ENCODE results near the gene TCF4. TPM values are rescaled to one million over a fixed set of nuclear protein-coding genes. Genes with fewer than 3 reads are reported as not detected.

The TCF4 gene
- total and polyA plus RNA-seq, 10 donors, result 14.6 to 200 (median 153) TPM

DNA sequence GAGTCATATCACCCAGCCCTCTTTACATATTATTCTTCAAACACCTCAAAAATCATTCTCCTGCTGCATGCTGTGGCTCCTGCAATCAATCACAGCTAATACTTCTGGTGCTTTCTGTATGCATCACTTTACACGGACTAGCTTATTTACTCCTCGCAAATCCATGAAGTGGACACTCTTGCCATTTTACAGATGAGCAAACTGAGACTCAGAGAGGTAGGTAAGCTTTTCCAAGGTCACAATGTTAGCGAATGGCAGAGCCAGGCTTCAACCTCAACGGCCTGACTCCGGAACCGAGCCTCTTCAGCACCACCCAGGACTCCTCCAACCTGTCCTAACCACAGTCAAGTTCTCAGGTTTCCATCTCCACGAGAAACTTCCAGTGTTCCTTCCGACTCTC lies 36.8 kb downstream of the TCF4 start:
- intact Hi-C loops (cut with DNase I; ENCODE audit: low total_unique reads), result no loop called here
- WGBS, 5 donors, result 89 to 97% (median 92%) methylated on average over 8 of the region's 8 CpGs

DNA sequence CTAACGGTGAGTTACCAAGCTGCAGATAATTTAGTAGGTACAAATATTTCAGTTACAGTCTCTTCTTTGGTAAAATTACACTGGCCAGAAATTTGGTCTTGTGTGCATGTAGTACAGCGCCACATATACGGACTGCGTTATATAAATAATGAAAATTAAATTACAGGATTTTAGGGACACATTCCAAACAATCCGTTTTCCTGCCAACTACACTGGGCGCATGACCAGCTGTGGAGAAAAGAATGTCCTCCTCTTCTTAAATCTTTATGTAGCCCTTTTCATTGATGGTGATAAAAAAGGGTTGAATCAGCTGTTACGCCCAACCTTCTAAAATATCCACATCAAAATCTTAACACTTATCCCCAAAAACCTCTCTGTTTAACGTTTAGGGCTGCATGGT lies 37.5 kb downstream of the TCF4 start:
- 69 to 87% (median 86%) methylated on average over 8 of the region's 8 CpGs for WGBS, 5 donors
- no peak overlapping the region for H3K27ac ChIP-seq
- peaks cover 0 to 9% (median 0%) of the 10 kb centered on the region in 6 donors for H3K4me1 ChIP-seq
- no peak for DNase-seq
- TF ChIP-seq POLR2AphosphoS5 (IDR thresholded peaks at IDR 0.05) (no peak), POLR2A (IDR thresholded peaks at IDR 0.05) (no peak)
- TF ChIP-seq, protein P1, sequence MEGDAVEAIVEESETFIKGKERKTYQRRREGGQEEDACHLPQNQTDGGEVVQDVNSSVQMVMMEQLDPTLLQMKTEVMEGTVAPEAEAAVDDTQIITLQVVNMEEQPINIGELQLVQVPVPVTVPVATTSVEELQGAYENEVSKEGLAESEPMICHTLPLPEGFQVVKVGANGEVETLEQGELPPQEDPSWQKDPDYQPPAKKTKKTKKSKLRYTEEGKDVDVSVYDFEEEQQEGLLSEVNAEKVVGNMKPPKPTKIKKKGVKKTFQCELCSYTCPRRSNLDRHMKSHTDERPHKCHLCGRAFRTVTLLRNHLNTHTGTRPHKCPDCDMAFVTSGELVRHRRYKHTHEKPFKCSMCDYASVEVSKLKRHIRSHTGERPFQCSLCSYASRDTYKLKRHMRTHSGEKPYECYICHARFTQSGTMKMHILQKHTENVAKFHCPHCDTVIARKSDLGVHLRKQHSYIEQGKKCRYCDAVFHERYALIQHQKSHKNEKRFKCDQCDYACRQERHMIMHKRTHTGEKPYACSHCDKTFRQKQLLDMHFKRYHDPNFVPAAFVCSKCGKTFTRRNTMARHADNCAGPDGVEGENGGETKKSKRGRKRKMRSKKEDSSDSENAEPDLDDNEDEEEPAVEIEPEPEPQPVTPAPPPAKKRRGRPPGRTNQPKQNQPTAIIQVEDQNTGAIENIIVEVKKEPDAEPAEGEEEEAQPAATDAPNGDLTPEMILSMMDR (IDR thresholded peaks at IDR 0.05 in 8 of 11, conservative IDR thresholded peaks at IDR 0.05 in 3 of 11), result no peak
- intact Hi-C loops (cut with DNase I; ENCODE audit: low total_unique reads), result no loop called here
- no peaks in the 10 kb centered on the region for H3K36me3 ChIP-seq
- no peaks in the 10 kb centered on the region for H3K27me3 ChIP-seq (replicated peaks in 1 of 7)
- H3K9me3 ChIP-seq, result no peaks in the 10 kb centered on the region
- no peak overlapping the region for H3K4me3 ChIP-seq

More for the DNA sequence above, 36.8 kb downstream of the TCF4 start:
- no peak overlapping the region for H3K27ac ChIP-seq
- TF ChIP-seq, protein P1 (IDR thresholded peaks at IDR 0.05 in 8 of 11, conservative IDR thresholded peaks at IDR 0.05 in 3 of 11), result no peak
- no peak for TF ChIP-seq POLR2AphosphoS5 (IDR thresholded peaks at IDR 0.05)
- no peak for TF ChIP-seq POLR2A (IDR thresholded peaks at IDR 0.05)
- no peaks in the 10 kb centered on the region for H3K36me3 ChIP-seq
- H3K4me1 ChIP-seq, result peaks cover 0 to 9% (median 0%) of the 10 kb centered on the region in 6 donors
- H3K4me3 ChIP-seq, result no peak overlapping the region
- no peaks in the 10 kb centered on the region for H3K27me3 ChIP-seq (replicated peaks in 1 of 7)
- no peaks in the 10 kb centered on the region for H3K9me3 ChIP-seq
- DNase-seq, result no peak

DNA sequence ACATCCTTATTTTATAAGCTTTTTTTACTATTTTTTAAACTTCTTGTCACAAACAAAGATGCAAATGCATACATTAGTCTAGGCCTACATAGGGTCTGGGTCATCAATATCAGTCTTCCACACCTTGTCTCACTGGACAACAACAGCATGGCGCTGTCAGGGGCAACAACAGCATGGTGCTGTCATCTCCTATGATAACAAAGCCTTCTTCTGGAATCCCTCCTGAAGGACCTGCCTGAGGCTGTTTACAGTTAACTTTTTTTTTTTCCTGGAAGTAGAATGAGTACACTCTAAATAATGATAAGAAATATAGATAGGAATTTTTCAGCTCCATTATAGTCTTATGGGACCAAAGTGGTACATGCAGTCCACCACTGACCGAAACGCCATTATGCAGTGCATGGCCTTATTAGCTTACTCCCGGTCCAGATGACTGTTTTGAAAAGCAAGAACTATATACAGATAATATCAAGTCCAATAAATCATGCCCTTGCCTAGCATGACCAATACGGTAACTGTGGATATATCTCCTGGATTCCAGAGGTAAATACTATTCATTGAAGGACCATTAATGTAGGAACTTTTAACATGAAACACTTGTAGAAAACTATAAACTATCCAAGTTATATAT lies 38.4 kb downstream of the TCF4 start:
- H3K36me3 ChIP-seq, result no peaks in the 10 kb centered on the region
- WGBS, 5 donors, result 90 to 96% (median 94%) methylated on average over 5 of the region's 5 CpGs
- TF ChIP-seq, protein P1 (IDR thresholded peaks at IDR 0.05 in 8 of 11, conservative IDR thresholded peaks at IDR 0.05 in 3 of 11), result no peak
- TF ChIP-seq POLR2A (IDR thresholded peaks at IDR 0.05), result no peak
- TF ChIP-seq POLR2AphosphoS5 (IDR thresholded peaks at IDR 0.05), result no peak
- H3K27ac ChIP-seq, result no peak overlapping the region
- H3K4me3 ChIP-seq, result no peak overlapping the region
- DNase-seq, result no peak
- no peaks in the 10 kb centered on the region for H3K9me3 ChIP-seq
- no peaks in the 10 kb centered on the region for H3K27me3 ChIP-seq (replicated peaks in 1 of 7)
- intact Hi-C loops (cut with DNase I; ENCODE audit: low total_unique reads), result no loop called here
- H3K4me1 ChIP-seq, result peaks cover 0 to 9% (median 0%) of the 10 kb centered on the region in 6 donors

DNA sequence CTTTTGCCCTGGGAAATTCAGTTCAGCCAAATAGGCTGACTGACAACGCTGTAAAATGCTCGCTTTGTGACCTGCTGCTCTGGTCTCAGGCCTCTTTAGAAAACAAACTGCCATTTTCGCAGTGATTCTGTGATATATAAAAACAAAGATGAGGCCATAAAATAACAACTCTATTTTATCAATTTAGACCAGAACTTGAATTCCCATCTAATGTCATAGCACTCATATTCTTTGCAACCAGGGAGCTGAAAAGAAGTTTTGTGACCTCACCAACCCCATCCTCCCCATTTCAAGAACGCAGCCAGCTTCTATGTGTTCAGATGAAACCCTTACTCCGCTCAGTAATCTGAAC lies 40.3 kb downstream of the TCF4 start:
- TF ChIP-seq POLR2A (IDR thresholded peaks at IDR 0.05), result no peak
- intact Hi-C loops (cut with DNase I; ENCODE audit: low total_unique reads), result no loop called here
- WGBS, 5 donors, result 79 to 89% (median 83%) methylated on average over 5 of the region's 5 CpGs
- no peaks in the 10 kb centered on the region for H3K9me3 ChIP-seq
- no peak overlapping the region for H3K4me3 ChIP-seq
- DNase-seq, result no peak
- no peak overlapping the region for H3K27ac ChIP-seq
- H3K36me3 ChIP-seq, result no peaks in the 10 kb centered on the region
- peaks cover 0 to 9% (median 0%) of the 10 kb centered on the region in 6 donors for H3K4me1 ChIP-seq
- no peaks in the 10 kb centered on the region for H3K27me3 ChIP-seq (replicated peaks in 1 of 7)

Measured in spleen (tissue), 11 donors.